LNCAP (cell line): ENCODE measurements around the gene DFFA.

Experiments
- TF ChIP-seq, protein P1 (sequence below): fragments of 450-650 bp; IDR thresholded peaks from 2 replicates; pipeline ENCODE4 v1.5.1; 2017; ENCODE audit warnings: mild to moderate bottlenecking

Gene DFFA, protein sequence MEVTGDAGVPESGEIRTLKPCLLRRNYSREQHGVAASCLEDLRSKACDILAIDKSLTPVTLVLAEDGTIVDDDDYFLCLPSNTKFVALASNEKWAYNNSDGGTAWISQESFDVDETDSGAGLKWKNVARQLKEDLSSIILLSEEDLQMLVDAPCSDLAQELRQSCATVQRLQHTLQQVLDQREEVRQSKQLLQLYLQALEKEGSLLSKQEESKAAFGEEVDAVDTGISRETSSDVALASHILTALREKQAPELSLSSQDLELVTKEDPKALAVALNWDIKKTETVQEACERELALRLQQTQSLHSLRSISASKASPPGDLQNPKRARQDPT

DNA sequence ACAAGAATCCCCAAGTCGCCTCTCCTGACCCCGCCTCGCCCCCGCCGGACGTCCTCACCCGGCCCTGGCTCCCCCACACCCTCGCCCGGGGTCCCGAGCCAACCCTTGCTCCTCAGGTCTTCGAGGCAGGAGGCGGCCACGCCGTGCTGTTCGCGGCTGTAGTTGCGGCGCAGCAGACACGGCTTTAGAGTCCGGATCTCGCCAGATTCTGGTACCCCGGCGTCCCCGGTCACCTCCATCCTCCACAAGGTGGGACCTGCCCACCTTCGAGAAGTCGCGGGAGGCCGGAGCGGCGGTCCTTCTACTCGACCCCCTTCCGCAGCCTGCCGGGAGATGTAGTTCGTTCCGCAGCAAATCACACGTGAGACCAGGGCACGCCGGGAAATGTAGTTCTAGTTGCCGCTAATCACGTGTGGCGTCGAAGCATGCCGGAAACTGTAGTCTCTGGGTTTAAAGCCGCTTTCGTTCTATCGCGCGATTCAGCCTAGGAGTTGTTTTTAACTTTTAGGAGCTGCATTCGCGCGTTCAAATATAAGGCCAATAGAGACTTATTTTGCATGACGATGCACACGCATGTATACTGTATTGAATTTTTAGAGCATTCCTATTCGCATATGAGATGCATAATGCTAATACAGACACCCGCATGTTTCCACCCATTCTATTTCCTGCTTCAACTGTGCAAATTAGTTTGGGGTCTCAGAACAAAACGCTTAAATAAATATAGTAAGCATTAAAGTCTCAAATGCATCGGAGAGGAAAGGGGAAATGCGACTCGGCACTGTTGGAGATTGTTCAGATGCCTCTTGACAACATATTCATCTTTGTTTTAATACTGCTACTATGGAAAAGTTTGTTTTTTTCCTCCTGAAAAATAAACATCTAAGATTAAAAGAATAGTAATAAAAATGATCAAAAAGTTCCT lies at the start of gene DFFA:
DFFA (minus strand) TSS at position 310 of the 925 bp plus-strand sequence; CDS start at position 239, 71 bp downstream.
- TF ChIP-seq, protein P1, sequence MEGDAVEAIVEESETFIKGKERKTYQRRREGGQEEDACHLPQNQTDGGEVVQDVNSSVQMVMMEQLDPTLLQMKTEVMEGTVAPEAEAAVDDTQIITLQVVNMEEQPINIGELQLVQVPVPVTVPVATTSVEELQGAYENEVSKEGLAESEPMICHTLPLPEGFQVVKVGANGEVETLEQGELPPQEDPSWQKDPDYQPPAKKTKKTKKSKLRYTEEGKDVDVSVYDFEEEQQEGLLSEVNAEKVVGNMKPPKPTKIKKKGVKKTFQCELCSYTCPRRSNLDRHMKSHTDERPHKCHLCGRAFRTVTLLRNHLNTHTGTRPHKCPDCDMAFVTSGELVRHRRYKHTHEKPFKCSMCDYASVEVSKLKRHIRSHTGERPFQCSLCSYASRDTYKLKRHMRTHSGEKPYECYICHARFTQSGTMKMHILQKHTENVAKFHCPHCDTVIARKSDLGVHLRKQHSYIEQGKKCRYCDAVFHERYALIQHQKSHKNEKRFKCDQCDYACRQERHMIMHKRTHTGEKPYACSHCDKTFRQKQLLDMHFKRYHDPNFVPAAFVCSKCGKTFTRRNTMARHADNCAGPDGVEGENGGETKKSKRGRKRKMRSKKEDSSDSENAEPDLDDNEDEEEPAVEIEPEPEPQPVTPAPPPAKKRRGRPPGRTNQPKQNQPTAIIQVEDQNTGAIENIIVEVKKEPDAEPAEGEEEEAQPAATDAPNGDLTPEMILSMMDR = no peak

DNA sequence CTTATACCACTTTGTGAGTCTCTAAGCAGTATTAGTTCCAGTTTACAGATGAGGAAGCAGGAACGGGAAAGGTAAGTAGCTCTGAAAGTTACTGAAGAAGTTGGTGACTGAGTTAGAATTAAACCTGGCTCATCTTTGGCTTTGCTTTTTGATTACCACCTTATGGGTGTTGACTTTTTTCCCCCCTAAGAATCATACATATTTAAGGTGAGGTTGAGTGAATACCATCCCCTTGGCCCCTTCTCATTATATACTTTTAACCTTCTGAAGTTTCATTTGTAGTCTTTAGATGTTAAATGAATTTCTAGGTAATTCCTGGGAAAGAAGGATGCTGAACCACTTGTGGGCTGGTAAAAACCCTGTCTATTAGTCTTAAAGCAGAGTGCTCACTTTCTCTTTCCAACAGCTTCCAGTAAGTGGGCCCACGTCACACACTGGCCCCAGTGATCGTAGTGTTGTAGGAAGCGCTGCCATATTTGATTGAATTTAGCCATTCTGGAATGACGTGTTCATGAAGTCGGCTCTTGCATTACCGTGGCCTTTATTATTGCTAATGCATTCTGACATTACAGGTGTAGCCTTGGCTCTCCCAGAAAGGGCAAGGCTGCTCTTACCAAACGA lies 49.3 kb upstream of the DFFA start:
- TF ChIP-seq, protein P1 = no peak

DNA sequence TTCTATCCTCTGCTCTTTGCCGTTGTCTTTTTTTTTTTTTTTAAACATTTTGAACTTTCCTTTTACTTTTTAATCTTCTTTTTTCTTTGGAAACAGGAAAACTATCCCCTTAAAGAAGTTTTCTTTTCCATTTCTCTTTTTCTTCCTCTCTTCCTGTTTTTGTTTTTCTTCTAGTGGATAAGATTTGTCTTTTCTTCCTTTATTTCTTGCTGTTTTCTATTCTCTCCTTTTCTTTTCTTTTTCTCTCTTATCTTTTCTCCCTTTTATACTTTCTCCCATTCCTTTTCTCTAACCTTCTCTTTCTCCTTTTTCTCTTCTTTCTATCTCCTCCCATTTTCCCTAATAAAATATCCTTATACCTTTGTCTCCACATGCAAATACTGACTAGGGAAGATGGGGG lies 48.6 kb upstream of the DFFA start:
- TF ChIP-seq, protein P1 = no peak

DNA sequence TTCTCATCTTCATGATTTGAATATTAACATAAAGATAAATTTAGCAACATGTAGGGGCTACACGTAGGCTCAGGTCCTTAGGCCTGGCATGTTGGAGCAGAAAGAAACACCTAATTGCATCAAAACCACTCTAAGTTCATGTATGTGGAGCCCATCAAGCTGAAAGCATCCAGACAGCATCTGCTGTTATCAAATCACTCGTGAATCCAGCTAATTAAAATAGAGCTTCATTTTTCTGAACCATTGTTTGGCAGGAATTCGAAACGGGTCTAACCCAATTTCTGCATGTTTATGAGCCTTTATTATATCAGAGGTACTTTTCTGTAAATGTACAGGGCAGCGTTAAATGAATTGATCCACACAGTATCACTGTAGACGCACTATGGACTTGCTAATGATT lies 48.2 kb upstream of the DFFA start:
- TF ChIP-seq, protein P1 = no peak

DNA sequence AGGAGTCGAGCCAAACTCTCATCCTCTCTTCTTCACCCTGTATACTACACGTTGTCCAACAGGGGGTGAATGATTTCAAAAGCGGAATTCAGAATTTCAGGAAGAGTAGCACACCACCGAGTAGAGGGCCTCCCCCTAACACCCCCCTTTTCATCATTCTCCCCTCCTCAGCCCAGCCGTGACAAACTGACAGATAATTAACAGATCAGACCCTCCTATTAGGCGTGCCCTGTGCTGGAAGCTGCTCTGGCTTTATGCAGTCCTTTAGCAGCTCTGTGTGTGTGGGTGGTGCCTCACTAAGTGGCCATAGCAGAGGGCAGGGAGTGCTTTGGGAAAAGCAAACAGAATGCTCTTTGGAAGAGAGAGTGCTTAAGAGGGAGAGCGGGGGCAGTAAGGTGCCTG lies 46.7 kb upstream of the DFFA start:
- TF ChIP-seq, protein P1 = no peak

DNA sequence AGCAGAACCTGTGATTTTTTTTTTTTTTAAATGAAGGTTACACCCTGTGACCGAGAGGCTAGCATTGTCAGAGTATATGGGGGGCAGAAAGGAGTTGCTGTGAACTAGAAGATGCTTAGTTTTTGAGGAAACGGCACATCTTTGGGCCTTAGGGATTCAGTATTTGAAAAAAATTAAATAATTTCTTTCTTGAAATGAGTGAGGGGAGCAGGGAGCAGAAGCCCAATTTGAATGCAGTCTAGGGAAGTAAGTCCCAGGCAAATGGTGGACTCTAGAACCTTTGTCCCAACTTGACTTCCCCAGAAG lies 45.3 kb upstream of the DFFA start:
- TF ChIP-seq, protein P1 = no peak

DNA sequence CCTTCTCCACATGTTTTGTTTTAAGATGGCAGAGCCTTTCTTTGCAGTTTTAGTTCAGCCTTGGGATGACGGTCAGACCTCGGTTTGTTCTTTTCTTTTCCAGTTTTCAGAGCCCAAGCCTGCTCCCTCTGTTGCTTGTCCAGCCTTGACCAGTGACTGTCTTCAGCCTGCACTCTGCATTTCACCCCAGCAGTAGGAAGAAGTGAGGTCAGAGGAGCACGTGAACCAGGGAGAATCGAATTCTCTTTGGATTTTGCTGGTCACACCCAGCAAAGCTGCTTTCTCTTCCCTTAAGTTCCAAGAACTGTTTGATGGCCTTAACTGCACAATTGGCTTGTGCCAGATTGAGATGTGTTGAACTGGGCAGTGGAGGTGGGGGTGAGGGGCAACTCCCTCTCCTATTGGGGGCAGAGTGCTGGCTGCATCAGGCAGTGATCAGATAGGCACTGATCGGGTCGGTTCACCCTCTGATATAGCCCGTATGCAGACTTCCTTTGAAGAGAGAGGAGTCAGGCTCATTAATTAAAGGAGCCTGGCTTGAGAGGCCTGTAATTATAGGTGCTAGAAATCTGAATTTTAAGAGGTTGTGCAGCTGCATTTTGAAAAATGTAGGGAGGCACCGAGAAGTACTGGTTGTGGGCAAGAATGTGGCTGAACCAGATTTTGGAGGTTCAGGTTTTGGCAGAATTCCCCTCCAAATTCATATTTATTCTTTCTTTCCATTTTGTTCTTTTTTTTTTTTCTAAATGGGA lies 44.8 kb upstream of the DFFA start:
- TF ChIP-seq, protein P1 = no peak
